OCI-LY3 (cell line): ENCODE measurements around the gene POU2F1.

Experiments
- H2AFZ ChIP-seq: fragments of 200-600, 300-600 bp; shearing (Covaris generic); 2 replicates; pipeline ENCODE4 v1.6.0; 2014; ENCODE audit warnings: antibody characterized with exemption, low read depth, low read length
- H3K27ac ChIP-seq: fragments of 200-600, 300-600 bp; sonication (generic); 2 replicates; pipeline ENCODE4 v1.5.1; 2014; ENCODE audit warnings: mild to moderate bottlenecking, low read length, moderate library complexity, mixed read lengths
- H3K27me3 ChIP-seq: fragments of 200-600, 300-600 bp; sonication (generic); 2 replicates; pipeline ENCODE4 v1.6.1; 2014; ENCODE audit warnings: low read depth, low read length, mixed read lengths
- H3K36me3 ChIP-seq: fragments of 200-600, 300-600 bp; sonication (generic); replicated peaks from 2 replicates; pipeline ENCODE3; 2014; ENCODE audit warnings: low read depth, low read length, mixed read lengths
- H3K4me1 ChIP-seq: fragments of 300-600, 200-600 bp; sonication (generic); 2 replicates; pipeline ENCODE4 v1.6.1; 2014; ENCODE audit warnings: low read length, mixed read lengths
- H3K4me2 ChIP-seq: fragments of 200-600, 300-600 bp; sonication (generic); 2 replicates; pipeline ENCODE4 v1.6.1; 2014; ENCODE audit warnings: low read length, mixed read lengths
- H3K4me3 ChIP-seq: fragments of 300-600, 200-600 bp; sonication (generic); 2 replicates; pipeline ENCODE4 v1.5.1; 2014; ENCODE audit warnings: antibody characterized with exemption, mild to moderate bottlenecking, low read length, moderate library complexity
- H3K79me2 ChIP-seq: fragments of 300-600, 200-600 bp; shearing (Covaris generic); 2 replicates; pipeline ENCODE4 v1.6.1; 2014; ENCODE audit warnings: mild to moderate bottlenecking, low read length, mixed read lengths
- H3K9ac ChIP-seq: fragments of 300-600, 200-600 bp; shearing (Covaris generic); 2 replicates; pipeline ENCODE4 v1.6.0; 2014; ENCODE audit warnings: mild to moderate bottlenecking, low read length, moderate library complexity
- H3K9me3 ChIP-seq: fragments of 200-600, 300-600 bp; shearing (Covaris generic); 2 replicates; pipeline ENCODE4 v1.6.1; 2014; ENCODE audit warnings: low read length, mixed read lengths; ENCODE audit not compliant: insufficient read depth
- H4K20me1 ChIP-seq: fragments of 200-600, 300-600 bp; sonication (generic); 2 replicates; pipeline ENCODE4 v1.6.1; 2016; ENCODE audit warnings: low read length, mixed read lengths; ENCODE audit not compliant: insufficient read depth
- EZH2phosphoT487 ChIP-seq: fragments of 200-600 bp; shearing (Covaris generic); IDR thresholded peaks from 2 replicates; pipeline ENCODE4 v1.6.1; 2018; ENCODE audit warnings: antibody characterized with exemption, mixed run types, low read depth
- TF ChIP-seq, protein P1 (sequence below): fragments of 200-600, 300-600 bp; sonication (generic); IDR thresholded peaks from 2 replicates; pipeline ENCODE4 v1.5.1; 2014; ENCODE audit warnings: antibody characterized with exemption, low read length, low read depth

POU2F1 gene

DNA sequence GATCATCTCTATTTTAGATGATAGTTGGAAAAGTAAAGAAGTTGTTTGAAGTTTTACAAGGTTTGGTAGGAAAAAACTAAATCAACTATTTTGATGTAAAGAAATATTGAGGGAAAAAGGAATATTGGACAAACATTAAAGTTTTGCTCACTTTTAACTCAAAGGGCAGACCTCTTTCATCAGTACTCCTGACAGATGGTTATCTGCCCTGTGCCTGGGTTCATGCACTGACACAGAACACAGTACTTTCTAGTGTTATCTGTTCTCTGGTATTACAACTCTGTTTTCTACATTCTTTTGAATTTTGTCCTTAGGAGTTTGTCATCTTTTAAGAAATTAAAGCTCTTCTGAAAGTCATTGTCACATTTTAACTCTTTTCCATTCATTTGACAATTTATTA is 118.7 kb downstream of the POU2F1 start:
- no peaks in the 10 kb centered on the region for H3K4me1 ChIP-seq
- H3K9ac ChIP-seq, result no peak overlapping the region
- no peaks in the 10 kb centered on the region for H4K20me1 ChIP-seq
- no peaks in the 10 kb centered on the region for H3K9me3 ChIP-seq
- no peak overlapping the region for H2AFZ ChIP-seq
- no peak overlapping the region for H3K4me2 ChIP-seq
- peaks cover 23% of the 10 kb centered on the region for H3K36me3 ChIP-seq
- peaks cover 3% of the 10 kb centered on the region; the same call in 1 of the 2 replicates for H3K79me2 ChIP-seq
- no peaks in the 10 kb centered on the region for H3K27me3 ChIP-seq
- no peak overlapping the region for H3K4me3 ChIP-seq
- TF ChIP-seq, protein P1, sequence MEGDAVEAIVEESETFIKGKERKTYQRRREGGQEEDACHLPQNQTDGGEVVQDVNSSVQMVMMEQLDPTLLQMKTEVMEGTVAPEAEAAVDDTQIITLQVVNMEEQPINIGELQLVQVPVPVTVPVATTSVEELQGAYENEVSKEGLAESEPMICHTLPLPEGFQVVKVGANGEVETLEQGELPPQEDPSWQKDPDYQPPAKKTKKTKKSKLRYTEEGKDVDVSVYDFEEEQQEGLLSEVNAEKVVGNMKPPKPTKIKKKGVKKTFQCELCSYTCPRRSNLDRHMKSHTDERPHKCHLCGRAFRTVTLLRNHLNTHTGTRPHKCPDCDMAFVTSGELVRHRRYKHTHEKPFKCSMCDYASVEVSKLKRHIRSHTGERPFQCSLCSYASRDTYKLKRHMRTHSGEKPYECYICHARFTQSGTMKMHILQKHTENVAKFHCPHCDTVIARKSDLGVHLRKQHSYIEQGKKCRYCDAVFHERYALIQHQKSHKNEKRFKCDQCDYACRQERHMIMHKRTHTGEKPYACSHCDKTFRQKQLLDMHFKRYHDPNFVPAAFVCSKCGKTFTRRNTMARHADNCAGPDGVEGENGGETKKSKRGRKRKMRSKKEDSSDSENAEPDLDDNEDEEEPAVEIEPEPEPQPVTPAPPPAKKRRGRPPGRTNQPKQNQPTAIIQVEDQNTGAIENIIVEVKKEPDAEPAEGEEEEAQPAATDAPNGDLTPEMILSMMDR, result no peak
- no peak for TF ChIP-seq EZH2phosphoT487
- no peak overlapping the region for H3K27ac ChIP-seq

DNA sequence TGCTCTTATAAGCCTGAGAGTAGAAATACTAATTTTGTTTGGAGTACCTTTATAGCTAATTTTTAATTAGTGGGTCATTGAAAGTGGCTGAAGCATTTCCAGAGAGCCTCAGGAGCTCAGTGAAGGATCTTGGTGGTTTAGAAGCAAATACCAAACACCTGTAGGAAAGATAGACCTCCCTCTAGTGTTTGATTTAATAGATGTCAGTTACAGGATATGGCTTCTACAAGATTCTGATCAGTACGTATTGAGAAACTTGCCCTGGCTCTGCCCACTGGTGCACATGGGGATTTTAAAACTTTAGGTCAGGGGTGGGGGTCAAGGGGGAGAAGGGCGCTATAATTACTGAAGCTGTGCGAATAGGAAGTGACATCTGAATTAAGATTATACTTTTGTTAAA is 122.2 kb downstream of the POU2F1 start:
- Histone ChIP-seq H3K79me2 (0 out of 2 replicates have a peak, but pooled peaks cover 4% of the 10 kb centered on the region), H3K27me3 (no peaks in the 10 kb centered on the region), H3K36me3 (peaks cover 13% of the 10 kb centered on the region), H3K4me1 (no peaks in the 10 kb centered on the region), H3K4me2 (no peak overlapping the region), H3K9ac (no peak overlapping the region), H4K20me1 (no peaks in the 10 kb centered on the region; the same call in 1 of the 2 replicates), H3K4me3 (no peak overlapping the region), H3K9me3 (no peaks in the 10 kb centered on the region), H2AFZ (no peak overlapping the region), H3K27ac (no peak overlapping the region)
- no peak for TF ChIP-seq EZH2phosphoT487
- TF ChIP-seq, protein P1, result peak; percentile 76

DNA sequence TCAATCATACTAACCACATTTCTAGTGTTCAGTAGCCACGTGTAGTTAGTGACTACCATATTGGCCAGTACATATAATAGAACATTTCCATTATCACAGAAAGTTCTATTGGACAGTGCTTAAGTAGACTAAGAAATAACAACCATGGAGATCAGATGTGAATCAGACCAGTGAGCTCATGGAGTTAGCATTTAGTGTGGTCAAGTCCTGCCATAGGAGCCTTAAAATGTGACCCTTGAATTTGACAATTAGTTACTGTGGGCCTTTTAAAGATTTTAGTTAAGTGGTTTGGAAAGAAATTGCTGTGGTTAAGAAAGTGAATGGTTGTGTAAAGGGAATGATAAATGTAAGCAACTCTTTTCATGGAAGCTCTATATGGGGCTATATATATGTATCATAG is 123.4 kb downstream of the POU2F1 start:
- no peak overlapping the region for H3K4me3 ChIP-seq
- H3K36me3 ChIP-seq, result peaks cover 6% of the 10 kb centered on the region
- no peak overlapping the region for H3K4me2 ChIP-seq
- H3K9me3 ChIP-seq, result no peaks in the 10 kb centered on the region
- H3K27me3 ChIP-seq, result no peaks in the 10 kb centered on the region
- no peak overlapping the region for H2AFZ ChIP-seq
- H3K9ac ChIP-seq, result no peak overlapping the region
- no peak overlapping the region for H3K27ac ChIP-seq
- TF ChIP-seq, protein P1, result no peak
- TF ChIP-seq EZH2phosphoT487, result no peak
- no peaks in the 10 kb centered on the region for H3K4me1 ChIP-seq
- H4K20me1 ChIP-seq, result no peaks in the 10 kb centered on the region; the same call in 1 of the 2 replicates
- 0 out of 2 replicates have a peak, but pooled peaks cover 4% of the 10 kb centered on the region for H3K79me2 ChIP-seq

DNA sequence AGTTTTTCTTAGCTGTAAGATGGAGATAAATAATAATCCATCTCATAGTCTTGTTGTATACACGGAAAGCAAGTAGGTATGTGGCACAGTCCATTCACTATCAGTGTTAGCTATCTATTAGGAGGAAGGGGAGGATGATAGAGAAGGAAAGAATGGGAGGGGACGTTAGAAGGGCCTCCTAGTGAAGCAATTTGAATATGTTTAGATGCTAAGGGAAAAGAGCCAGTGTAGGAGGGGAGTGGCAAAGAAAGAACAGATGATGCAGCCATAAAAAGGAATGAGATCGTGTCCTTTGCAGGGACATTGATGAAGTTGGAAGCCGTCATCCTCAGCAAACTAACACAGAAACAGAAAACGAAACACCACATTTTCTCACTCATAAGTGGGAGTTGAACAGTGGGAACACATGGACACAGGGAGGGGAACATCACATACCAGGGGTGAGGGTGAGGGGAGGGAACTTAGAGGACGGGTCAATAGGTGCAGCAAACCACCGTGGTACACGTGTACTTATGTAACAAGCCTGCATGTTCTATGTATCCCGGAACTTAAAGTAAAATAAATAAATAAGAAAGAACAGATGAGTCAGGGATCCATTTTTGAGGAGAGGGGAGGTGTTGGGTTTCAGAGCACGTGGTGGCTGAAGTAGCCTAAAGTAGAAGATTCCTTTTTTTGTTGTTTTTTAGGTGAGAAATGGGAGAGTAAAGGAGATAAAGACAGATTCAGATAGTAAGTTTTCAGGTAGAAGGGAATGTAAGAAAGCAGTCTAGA is 124.1 kb downstream of the POU2F1 start:
- Histone ChIP-seq H3K27ac (no peak overlapping the region), H3K4me1 (no peaks in the 10 kb centered on the region), H2AFZ (no peak overlapping the region), H4K20me1 (no peaks in the 10 kb centered on the region; the same call in 1 of the 2 replicates), H3K9ac (no peak overlapping the region), H3K27me3 (no peaks in the 10 kb centered on the region), H3K4me2 (no peak overlapping the region), H3K9me3 (no peaks in the 10 kb centered on the region), H3K4me3 (no peak overlapping the region), H3K36me3 (peaks cover 3% of the 10 kb centered on the region), H3K79me2 (0 out of 2 replicates have a peak, but pooled peaks cover 4% of the 10 kb centered on the region)
- TF ChIP-seq, protein P1, result no peak
- no peak for TF ChIP-seq EZH2phosphoT487
